Ascending aorta (tissue), 2 donors: Measurements from ENCODE around the gene RGS19. TPM values are rescaled to one million over a fixed set of nuclear protein-coding genes. Genes with fewer than 3 reads are reported as not detected.

Experiments
- DNase-seq, 2 donors: peaks; one replicate each; pipeline ENCODE4 v3.0.0-alpha.2; 2019; ENCODE audit warnings: low spot score in 2 of 2
- H3K27ac ChIP-seq, 2 donors: fragments of 200-600 bp; sonication (generic); one replicate each; pipeline ENCODE4 v1.5.1; 2016 to 2017; ENCODE audit warnings: mild to moderate bottlenecking in 1 of 2
- H3K27me3 ChIP-seq: fragments of 200-600 bp; sonication (generic); one replicate; pipeline ENCODE4 v1.5.1; 2017
- H3K36me3 ChIP-seq, 2 donors: fragments of 200-600 bp; sonication (generic); one replicate each; pipeline ENCODE4 v1.5.1; 2016
- H3K4me1 ChIP-seq, 2 donors: fragments of 200-600 bp; sonication (generic); one replicate each; pipeline ENCODE4 v1.5.1; 2016 to 2017; ENCODE audit warnings: mild to moderate bottlenecking in 1 of 2
- H3K4me3 ChIP-seq, 2 donors: fragments of 200-600 bp; sonication (generic); one replicate each; pipeline ENCODE4 v1.5.1; 2016 to 2017; ENCODE audit warnings: mild to moderate bottlenecking in 1 of 2
- H3K9me3 ChIP-seq, 2 donors: fragments of 200-600 bp; sonication (generic); one replicate each; pipeline ENCODE4 v1.5.1; 2016
- CTCF ChIP-seq, 3 experiments: fragments of 200-600 bp in 2 of 3; fragments of 450-650 bp in 1 of 3; sonication (generic) in 2 of 3; IDR thresholded peaks; one replicate each; pipeline ENCODE4 v1.5.1; 2016 to 2019; ENCODE audit warnings: antibody characterized with exemption in 3 of 3, mild to moderate bottlenecking in 1 of 3, moderate library complexity in 1 of 3
- intact Hi-C: fragments of 100-400 bp; cut with DNase I; formaldehyde crosslinking; loops from one replicate; pipeline ENCODE4 v1.15.1; 2023
- total RNA-seq: library from RNA; depleted of rRNA; stranded (reverse); fragments of >200 nt; gene quantifications from one replicate; pipeline ENCODE4 v1.1.0, GENCODE V29; 2016

Gene RGS19
- total RNA-seq, 1 donor from 2014 or later, result 109 TPM

- intact Hi-C loops, result no loop called here
- no peak overlapping the region for H3K27ac ChIP-seq
- no peaks in the 10 kb centered on the region for H3K9me3 ChIP-seq
- no peak for TF ChIP-seq CTCF (IDR thresholded peaks at IDR 0.05)
- peaks cover 5 to 20% of the 10 kb centered on the region in 2 donors for H3K4me1 ChIP-seq
- DNase-seq, result no peak
- H3K4me3 ChIP-seq, result no peak overlapping the region
- H3K27me3 ChIP-seq, result peaks cover 27% of the 10 kb centered on the region
- H3K36me3 ChIP-seq, result no peaks in the 10 kb centered on the region
Observed at GRCh38 chr20:64040231-64041039, 38.9 kb downstream of the RGS19 start.

- intact Hi-C loops, result loop anchor here (1.0 kb wide), 1 partner anchor 81 kb away; no protein-coding TSS in a partner anchor
- Histone ChIP-seq H3K4me1 (peaks cover 5 to 20% of the 10 kb centered on the region in 2 donors), H3K27me3 (peaks cover 27% of the 10 kb centered on the region), H3K9me3 (no peaks in the 10 kb centered on the region), H3K4me3 (peak overlapping the region; percentile 47 to 56), H3K36me3 (peaks cover 0 to 5% of the 10 kb centered on the region in 2 donors), H3K27ac (no peak overlapping the region)
- TF ChIP-seq CTCF (IDR thresholded peaks at IDR 0.05), result no peak
- no peak for DNase-seq
Observed at GRCh38 chr20:64039293-64040160, 39.8 kb downstream of the RGS19 start.

DNA sequence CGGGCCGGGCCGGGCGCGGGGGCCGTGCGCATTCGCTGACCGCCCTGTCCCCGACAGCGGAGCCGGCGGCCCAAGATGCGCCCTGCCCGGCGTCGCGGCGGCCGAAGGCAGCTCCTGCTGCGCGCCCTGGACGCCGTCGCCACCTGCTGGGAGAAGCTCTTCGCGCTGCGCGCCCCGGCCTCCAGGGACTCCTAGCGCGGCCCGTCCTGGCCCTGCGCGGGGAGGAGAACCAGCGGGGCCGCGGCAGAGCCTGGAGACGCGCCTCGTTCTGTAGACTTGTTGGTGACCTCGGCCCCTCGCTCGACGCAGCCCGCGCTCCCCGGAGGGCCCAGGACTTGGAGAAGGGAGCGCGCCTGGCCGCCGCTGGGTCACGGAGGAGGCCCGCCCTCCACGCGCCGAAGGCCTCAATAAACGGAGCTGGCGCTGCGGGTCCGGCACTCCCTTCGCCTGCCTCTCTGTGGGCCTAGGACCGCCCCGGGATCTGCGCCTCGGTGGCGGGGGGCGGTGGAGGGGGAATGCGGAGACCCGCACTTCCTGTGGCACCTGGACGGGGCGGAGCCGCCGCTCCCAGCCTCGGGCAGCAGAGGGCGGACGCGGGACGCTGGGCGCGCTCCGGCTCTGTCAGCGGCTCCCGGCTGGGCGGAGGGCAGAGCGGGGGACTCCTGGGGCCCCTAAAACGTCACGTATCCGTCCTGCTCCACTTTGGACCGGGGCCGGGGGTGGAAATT lies 40.6 kb downstream of the RGS19 start:
- intact Hi-C loops, result loop anchor here (1.0 kb wide), 1 partner anchor 82 kb away; no protein-coding TSS in a partner anchor
- peak; percentile 65 to 78 (median 75) for TF ChIP-seq CTCF (IDR thresholded peaks at IDR 0.05)
- Histone ChIP-seq H3K4me3 (peak overlapping the region; percentile 47 to 56), H3K36me3 (peaks cover 5% of the 10 kb centered on the region in 2 donors), H3K27me3 (peaks cover 27% of the 10 kb centered on the region), H3K27ac (no peak overlapping the region), H3K4me1 (peaks cover 5 to 20% of the 10 kb centered on the region in 2 donors), H3K9me3 (no peaks in the 10 kb centered on the region)
- DNase-seq, result peak in 1 of 2 donors; percentile 78

GRCh38 chr20:64038224-64038564 lies 41.1 kb downstream of the RGS19 start:
- no peaks in the 10 kb centered on the region for H3K9me3 ChIP-seq
- peaks cover 10% of the 10 kb centered on the region in 2 donors for H3K36me3 ChIP-seq
- H3K27ac ChIP-seq, result no peak overlapping the region
- H3K27me3 ChIP-seq, result peaks cover 27% of the 10 kb centered on the region
- H3K4me3 ChIP-seq, result peak overlapping the region; percentile 47 to 56
- peaks cover 5 to 20% of the 10 kb centered on the region in 2 donors for H3K4me1 ChIP-seq
- no peak for DNase-seq
- intact Hi-C loops, result no loop called here
- no peak for TF ChIP-seq CTCF (IDR thresholded peaks at IDR 0.05)

DNA sequence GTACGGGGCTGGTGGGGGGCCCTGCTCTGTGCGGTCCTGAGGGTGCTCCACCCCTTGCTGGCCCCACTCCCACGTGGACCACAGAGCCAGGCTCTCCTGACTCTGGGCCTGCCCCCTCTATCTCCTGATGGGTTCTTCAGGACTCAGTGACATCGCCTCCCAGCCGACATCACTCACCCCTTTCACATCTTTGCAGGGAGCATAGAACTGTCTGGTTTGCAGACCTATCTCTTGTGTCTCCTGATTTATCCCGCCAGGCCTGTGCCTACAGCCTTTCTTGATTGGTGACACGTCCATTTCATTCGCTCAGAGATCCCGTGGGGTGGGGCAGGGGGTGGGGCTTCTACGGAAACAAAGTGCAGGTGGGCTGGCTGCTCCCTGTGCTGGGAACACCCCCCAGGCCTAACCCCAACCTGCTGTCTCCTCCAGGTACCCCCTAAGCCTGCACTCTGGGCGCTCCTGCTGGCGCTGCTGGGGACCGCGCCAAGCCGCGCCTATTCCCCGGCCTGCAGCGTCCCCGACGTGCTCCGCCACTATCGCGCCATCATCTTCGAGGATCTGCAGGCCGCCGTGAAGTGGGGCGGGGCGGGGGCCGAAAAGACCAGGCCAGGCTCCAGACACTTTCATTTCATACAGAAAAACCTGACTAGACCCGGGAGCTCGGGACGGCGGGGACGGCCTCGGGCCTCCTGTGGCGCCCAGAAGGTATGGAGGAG lies 41.7 kb downstream of the RGS19 start:
- Histone ChIP-seq H3K4me3 (peak overlapping the region in 1 of 2 donors; percentile 56), H3K27ac (no peak overlapping the region), H3K36me3 (peaks cover 14 to 16% of the 10 kb centered on the region in 2 donors), H3K4me1 (peaks cover 5 to 20% of the 10 kb centered on the region in 2 donors), H3K9me3 (no peaks in the 10 kb centered on the region), H3K27me3 (peaks cover 27% of the 10 kb centered on the region)
- DNase-seq, result no peak
- no peak for TF ChIP-seq CTCF (IDR thresholded peaks at IDR 0.05)
- intact Hi-C loops, result no loop called here
